Activated naive CD8-positive, alpha-beta T cell (primary cell): ENCODE results near the gene FBXW4.

Experiments used
- H3K27ac Mint-ChIP-seq: one replicate; pipeline ENCODE4 v1.8.0; 2021; ENCODE audit warnings: mixed read lengths
- H3K27me3 Mint-ChIP-seq: one replicate; pipeline ENCODE4 v1.8.0; 2021; ENCODE audit warnings: mixed read lengths
- H3K36me3 Mint-ChIP-seq: one replicate; pipeline ENCODE4 v1.8.0; 2021; ENCODE audit warnings: mixed read lengths
- H3K4me1 Mint-ChIP-seq: one replicate; pipeline ENCODE4 v1.8.0; 2021; ENCODE audit warnings: low read depth, mixed read lengths
- H3K4me3 Mint-ChIP-seq: one replicate; pipeline ENCODE4 v1.8.0; 2021; ENCODE audit warnings: mild to moderate bottlenecking, mixed read lengths
- H3K9me3 Mint-ChIP-seq: one replicate; pipeline ENCODE4 v1.8.0; 2021; ENCODE audit warnings: low read depth, mixed read lengths

The FBXW4 gene

DNA sequence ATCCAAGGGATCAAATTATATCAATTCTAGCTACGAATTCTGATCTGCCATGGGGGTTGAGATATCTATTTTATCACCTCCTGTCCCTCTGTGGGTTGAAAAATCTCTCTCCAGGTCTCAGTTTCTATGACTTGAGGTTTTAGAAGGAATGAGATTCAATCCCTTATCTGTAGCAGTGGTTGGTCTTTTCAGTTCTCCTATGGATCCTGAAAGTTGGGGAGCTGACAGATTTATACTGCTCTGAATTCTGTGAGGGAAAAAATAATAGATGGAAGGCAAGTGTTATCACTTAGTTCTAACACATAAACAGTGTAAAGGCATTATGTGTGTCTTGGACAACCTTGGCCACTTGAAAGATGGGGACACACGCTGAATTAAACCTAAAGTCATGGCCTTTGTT lies 15.8 kb upstream of the FBXW4 start:
- Mint-ChIP-seq H3K27ac (no peak overlapping the region), H3K36me3 (no peaks in the 10 kb centered on the region), H3K4me3 (no peak overlapping the region), H3K9me3 (no peaks in the 10 kb centered on the region), H3K27me3 (peaks cover 27% of the 10 kb centered on the region), H3K4me1 (peaks cover 9% of the 10 kb centered on the region)

DNA sequence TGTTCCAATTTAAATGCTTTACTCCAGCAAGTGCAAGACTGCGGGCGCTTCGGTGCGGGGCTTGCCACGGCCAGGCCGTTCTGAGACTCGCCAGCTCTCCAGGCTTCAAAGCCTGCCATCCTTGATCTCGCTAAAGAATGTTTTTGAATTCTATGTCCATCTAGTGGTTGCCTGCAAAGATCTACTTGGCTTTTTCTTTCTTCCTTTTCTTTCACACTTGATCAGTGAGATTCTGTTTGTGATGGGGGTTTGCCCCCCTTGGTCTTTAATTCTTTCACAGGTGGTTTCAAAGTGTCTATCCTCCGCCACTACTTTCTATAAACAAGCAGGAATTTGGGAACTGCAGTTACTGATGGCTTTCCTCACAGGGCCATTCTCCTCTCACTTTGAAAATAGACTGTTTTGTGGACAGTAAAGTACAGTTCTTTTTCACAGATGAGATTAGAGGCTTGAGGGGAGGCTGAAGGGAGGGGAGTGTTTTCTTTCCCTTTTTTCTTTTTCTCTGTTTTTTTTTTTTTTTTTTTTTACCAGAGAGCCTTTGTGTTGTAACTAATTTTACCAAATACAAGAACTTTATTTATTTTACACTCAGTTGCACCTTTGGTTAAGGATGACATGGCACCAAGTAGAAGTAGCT lies 15.2 kb upstream of the FBXW4 start:
- Mint-ChIP-seq H3K27me3 (peaks cover 30% of the 10 kb centered on the region), H3K4me3 (no peak overlapping the region), H3K4me1 (peaks cover 9% of the 10 kb centered on the region)

GRCh38 chr10:101709359-101710058 lies 14.5 kb upstream of the FBXW4 start:
- Mint-ChIP-seq H3K36me3 (no peaks in the 10 kb centered on the region), H3K27ac (no peak overlapping the region), H3K27me3 (peaks cover 30% of the 10 kb centered on the region), H3K9me3 (no peaks in the 10 kb centered on the region), H3K4me3 (no peak overlapping the region), H3K4me1 (peaks cover 9% of the 10 kb centered on the region)

More for the DNA sequence above, 15.2 kb upstream of the FBXW4 start:
- H3K36me3 Mint-ChIP-seq, result no peaks in the 10 kb centered on the region
- no peak overlapping the region for H3K27ac Mint-ChIP-seq
- H3K9me3 Mint-ChIP-seq, result no peaks in the 10 kb centered on the region

DNA sequence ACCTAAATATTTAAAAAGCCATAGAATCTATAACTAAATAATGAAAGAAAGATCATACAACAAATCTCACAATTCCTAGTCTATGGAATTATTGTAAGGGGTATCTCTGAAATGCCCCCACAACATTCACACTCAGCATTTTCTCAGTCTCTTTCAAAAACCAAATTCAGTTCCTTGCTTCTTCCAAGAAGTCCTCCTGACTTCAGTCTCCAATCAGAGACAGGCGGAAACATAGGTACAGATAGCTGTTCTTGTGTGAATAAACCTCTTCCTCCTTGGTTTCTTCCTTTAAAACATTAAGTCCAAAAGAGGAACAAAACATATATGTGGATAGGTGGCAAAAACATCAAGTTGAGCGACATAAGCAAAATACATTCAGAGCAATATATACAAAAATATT lies 13.9 kb upstream of the FBXW4 start:
- no peaks in the 10 kb centered on the region for H3K36me3 Mint-ChIP-seq
- no peak overlapping the region for H3K27ac Mint-ChIP-seq
- peaks cover 9% of the 10 kb centered on the region for H3K4me1 Mint-ChIP-seq
- H3K9me3 Mint-ChIP-seq, result no peaks in the 10 kb centered on the region
- H3K27me3 Mint-ChIP-seq, result peaks cover 32% of the 10 kb centered on the region
- H3K4me3 Mint-ChIP-seq, result no peak overlapping the region

DNA sequence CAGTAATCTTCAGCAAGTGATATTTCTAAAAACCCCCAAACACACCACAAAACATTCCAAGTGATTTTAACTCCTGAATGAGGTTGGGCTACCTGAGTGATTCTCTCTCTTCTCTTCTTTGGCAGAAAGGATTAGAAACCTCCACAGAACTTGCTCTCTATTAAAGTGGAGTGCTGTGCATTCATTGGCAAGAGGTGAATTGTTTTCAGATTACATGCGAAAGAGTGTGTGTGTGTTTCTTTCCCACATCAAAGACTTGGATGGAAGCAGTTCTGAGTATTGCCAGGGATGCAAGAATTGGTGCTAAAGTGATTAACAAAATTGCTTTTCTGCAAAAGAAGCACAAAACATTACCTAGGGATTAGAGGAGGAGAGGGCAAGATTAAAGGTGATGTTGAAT lies 13.1 kb upstream of the FBXW4 start:
- Mint-ChIP-seq H3K36me3 (no peaks in the 10 kb centered on the region), H3K27me3 (peaks cover 32% of the 10 kb centered on the region), H3K4me3 (no peak overlapping the region), H3K4me1 (peaks cover 15% of the 10 kb centered on the region), H3K27ac (no peak overlapping the region), H3K9me3 (no peaks in the 10 kb centered on the region)

GRCh38 chr10:101704331-101704730 lies 9.4 kb upstream of the FBXW4 start:
- Mint-ChIP-seq H3K4me3 (no peak overlapping the region), H3K27me3 (peaks cover 23% of the 10 kb centered on the region), H3K36me3 (peaks cover 5% of the 10 kb centered on the region), H3K27ac (no peak overlapping the region), H3K4me1 (peaks cover 16% of the 10 kb centered on the region), H3K9me3 (no peaks in the 10 kb centered on the region)

GRCh38 chr10:101696632-101697031 lies 1.7 kb upstream of the FBXW4 start:
- Mint-ChIP-seq H3K27me3 (no peaks in the 10 kb centered on the region), H3K36me3 (peaks cover 5% of the 10 kb centered on the region), H3K4me3 (peak overlapping the region; percentile 60), H3K27ac (no peak overlapping the region), H3K9me3 (no peaks in the 10 kb centered on the region), H3K4me1 (peaks cover 25% of the 10 kb centered on the region)

DNA sequence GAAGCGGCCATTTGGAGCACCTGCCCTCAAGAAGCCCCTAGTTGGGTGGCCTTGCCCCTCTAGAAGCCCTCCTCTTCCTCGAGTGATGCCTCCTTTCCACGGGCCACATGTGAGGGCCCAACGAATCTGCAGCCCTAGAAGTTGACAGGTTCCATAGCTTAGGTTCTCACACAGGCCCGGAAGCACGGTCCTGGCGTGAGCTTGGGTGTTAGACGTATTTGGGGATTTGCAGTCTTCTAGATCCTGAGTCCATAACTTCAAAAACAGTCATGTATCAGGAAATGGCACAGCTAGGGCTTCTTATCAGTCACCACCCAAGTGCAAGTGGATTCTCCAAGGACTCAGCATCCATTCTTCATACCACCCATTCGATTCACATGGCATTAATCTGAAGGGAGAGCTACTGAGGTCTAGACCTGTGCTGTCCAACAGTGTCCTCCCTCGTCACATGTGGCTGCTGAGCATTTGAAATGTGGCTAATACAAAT lies 477 bp upstream of the FBXW4 start:
- Mint-ChIP-seq H3K4me1 (peaks cover 35% of the 10 kb centered on the region), H3K27me3 (no peaks in the 10 kb centered on the region), H3K4me3 (peak overlapping the region; percentile 86), H3K36me3 (peaks cover 5% of the 10 kb centered on the region), H3K9me3 (no peaks in the 10 kb centered on the region), H3K27ac (peak overlapping the region; percentile 87)

GRCh38 chr10:101693978-101694673 lies 844 bp downstream of the FBXW4 start:
- Mint-ChIP-seq H3K4me1 (peaks cover 48% of the 10 kb centered on the region), H3K9me3 (no peaks in the 10 kb centered on the region), H3K27me3 (no peaks in the 10 kb centered on the region), H3K36me3 (peaks cover 2% of the 10 kb centered on the region), H3K4me3 (peak overlapping the region; percentile 95), H3K27ac (peak overlapping the region; percentile 98)

DNA sequence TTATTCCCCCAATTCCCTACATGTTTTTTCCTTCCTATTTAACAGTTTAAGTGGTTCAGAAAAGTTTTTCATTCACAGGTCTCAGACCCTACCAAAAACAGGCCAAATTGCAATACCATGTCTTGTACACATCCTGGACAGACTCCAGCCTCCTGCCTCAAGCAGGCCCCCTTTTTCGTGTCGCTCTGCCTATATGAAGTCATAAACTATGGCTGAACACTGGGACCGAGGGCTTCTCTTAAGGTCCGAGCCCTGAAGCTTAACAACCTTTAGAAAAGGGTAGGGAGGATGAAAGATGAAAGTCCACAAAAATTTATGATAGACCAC lies 1.4 kb downstream of the FBXW4 start:
- peaks cover 54% of the 10 kb centered on the region for H3K4me1 Mint-ChIP-seq
- no peaks in the 10 kb centered on the region for H3K27me3 Mint-ChIP-seq

DNA sequence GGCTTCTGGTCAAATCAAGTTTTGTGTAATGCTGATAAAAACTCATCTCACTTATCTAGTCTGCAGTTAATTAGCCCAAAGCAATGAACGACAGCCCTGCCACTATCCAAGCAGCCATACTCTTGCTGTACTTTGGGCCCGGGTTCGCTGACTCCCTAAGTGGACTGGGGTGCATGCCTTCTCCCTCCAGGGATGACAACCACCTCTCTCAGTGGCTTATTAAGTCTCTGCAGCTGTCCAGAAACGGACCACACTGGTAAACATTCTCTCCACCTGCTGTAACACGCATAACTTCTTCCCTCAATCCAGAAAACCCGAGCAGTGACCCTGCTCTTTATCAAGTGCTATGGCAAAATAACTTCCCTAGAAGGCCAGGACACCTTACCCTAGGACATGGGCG lies 3.9 kb downstream of the FBXW4 start:
- Mint-ChIP-seq H3K9me3 (no peaks in the 10 kb centered on the region), H3K4me1 (peaks cover 76% of the 10 kb centered on the region), H3K36me3 (peaks cover 2% of the 10 kb centered on the region), H3K27me3 (no peaks in the 10 kb centered on the region), H3K27ac (peak overlapping the region; percentile 77), H3K4me3 (no peak overlapping the region)

More for the DNA sequence above, 1.4 kb downstream of the FBXW4 start:
- no peaks in the 10 kb centered on the region for H3K9me3 Mint-ChIP-seq
- peak overlapping the region; percentile 98 for H3K27ac Mint-ChIP-seq
- peaks cover 4% of the 10 kb centered on the region for H3K36me3 Mint-ChIP-seq
- H3K4me3 Mint-ChIP-seq, result peak overlapping the region; percentile 95

DNA sequence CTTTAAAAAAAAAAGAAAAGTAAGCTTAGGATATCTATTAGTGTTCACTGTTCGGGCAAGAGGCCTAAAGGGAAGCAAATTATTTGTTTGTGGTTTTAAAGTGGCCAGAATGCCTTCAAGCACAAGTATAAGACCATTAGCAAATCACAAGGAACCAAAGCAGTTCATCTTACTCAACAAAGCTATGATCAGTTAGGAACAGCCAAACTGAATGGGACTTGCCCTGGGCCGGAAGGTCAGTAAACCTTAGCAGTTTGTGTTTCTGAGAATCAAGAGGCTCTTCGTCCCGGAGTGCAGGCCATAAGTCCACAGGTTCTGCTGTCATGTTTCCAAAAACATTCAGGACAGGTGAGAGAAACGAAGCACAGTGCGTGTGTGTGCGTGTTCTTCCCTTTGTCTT lies 4.5 kb downstream of the FBXW4 start:
- Mint-ChIP-seq H3K4me3 (no peak overlapping the region), H3K27me3 (no peaks in the 10 kb centered on the region), H3K9me3 (no peaks in the 10 kb centered on the region), H3K27ac (peak overlapping the region; percentile 25), H3K4me1 (peaks cover 78% of the 10 kb centered on the region), H3K36me3 (peaks cover 2% of the 10 kb centered on the region)

DNA sequence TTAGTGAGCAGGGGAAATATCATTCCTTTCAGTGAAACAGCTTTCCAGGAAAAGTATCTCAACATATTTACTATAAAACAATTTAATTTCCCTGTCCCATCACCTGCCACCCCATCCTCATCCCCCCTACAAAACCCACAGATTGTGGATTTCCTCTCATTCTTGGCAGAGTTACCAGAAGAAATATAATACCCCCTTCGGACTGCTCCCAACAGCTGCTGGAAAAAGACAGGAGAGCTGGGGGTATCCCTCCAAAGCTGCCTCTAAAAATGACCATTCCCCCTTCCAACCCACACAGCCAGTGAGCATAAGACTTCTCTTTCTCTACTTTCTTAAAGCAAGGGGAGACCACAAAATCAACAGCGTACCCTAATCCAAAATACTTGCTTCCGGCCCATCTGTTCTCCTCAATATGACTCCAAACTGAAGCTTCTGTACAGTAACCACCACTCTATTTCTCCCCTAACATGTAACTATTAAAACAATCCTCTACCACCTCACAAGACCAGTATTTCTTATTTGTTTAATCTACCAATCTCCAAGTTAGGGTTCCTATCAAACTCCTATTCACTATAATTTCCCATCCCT lies 7.8 kb downstream of the FBXW4 start:
- Mint-ChIP-seq H3K36me3 (peaks cover 4% of the 10 kb centered on the region), H3K27ac (peak overlapping the region; percentile 59), H3K27me3 (no peaks in the 10 kb centered on the region), H3K4me3 (peak overlapping the region; percentile 3), H3K9me3 (no peaks in the 10 kb centered on the region), H3K4me1 (peaks cover 88% of the 10 kb centered on the region)

DNA sequence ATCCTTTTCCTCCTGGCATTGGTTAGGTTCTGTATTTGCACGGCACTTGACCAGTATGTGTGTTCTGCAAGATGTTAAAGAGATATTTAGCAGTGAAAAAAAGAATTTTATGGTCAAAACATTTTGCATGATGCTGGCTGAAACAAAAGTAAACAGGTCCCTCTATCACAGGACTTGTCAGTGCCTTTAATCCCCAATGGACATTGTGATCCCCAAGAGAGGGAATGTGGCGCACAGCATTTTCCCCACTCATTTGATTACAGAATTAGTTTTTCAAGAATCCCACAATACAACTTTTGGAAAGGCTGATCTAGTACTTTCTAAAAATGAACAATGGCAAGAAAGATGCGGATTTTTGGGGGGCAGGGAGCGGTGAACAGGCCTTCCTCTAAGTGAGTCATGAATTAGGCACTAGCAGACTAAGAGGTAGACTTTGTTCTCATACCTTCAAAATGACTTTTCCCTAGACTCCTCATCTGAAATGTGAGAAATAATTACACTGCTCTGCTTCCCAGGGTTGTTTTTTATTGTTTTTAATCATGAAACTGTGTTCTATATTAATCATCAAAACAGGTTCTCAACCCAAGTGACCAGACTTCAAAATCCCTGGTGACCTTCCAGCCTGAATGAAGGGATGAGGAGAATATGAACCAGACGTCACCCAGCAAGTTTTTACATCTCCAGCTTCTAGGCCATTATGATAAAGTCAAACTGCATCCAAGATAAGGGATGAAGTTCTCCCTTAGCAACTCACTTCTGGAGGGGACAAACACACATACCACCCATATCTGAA lies 8.6 kb downstream of the FBXW4 start:
- Mint-ChIP-seq H3K27ac (peak overlapping the region; percentile 8), H3K36me3 (peaks cover 4% of the 10 kb centered on the region), H3K9me3 (no peaks in the 10 kb centered on the region), H3K4me1 (peaks cover 85% of the 10 kb centered on the region), H3K4me3 (no peak overlapping the region), H3K27me3 (no peaks in the 10 kb centered on the region)
